Trophoblast cell (in vitro differentiated cells and primary cell): ENCODE results near the gene AGMO.

Experiments
- DNase-seq, 2 donors: peaks; one replicate each; pipeline ENCODE4 v3.0.0-alpha.2; 2016
- H2AFZ ChIP-seq: 2 replicates; pipeline ENCODE4 v1.6.1; 2013; ENCODE audit warnings: low read length, moderate library complexity, mild to moderate bottlenecking; ENCODE audit not compliant: insufficient read depth, poor library complexity
- H2AK5ac ChIP-seq: 2 replicates; pipeline ENCODE4 v1.6.1; 2013; ENCODE audit warnings: mild to moderate bottlenecking, low read length
- H2BK120ac ChIP-seq: 2 replicates; pipeline ENCODE4 v1.6.1; 2013; ENCODE audit warnings: low read length, mild to moderate bottlenecking, moderate library complexity; ENCODE audit not compliant: insufficient read depth, poor library complexity
- H2BK12ac ChIP-seq: 2 replicates; pipeline ENCODE4 v1.6.1; 2013; ENCODE audit warnings: mild to moderate bottlenecking, low read length, moderate library complexity
- H2BK5ac ChIP-seq: 2 replicates; pipeline ENCODE4 v1.6.1; 2013; ENCODE audit warnings: low read length, low read depth, moderate library complexity, mild to moderate bottlenecking; ENCODE audit not compliant: poor library complexity
- H3K14ac ChIP-seq: 2 replicates; pipeline ENCODE4 v1.6.1; 2013; ENCODE audit warnings: mild to moderate bottlenecking, low read length
- H3K18ac ChIP-seq: 2 replicates; pipeline ENCODE4 v1.6.1; 2013; ENCODE audit warnings: mild to moderate bottlenecking, low read length
- H3K23ac ChIP-seq: 2 replicates; pipeline ENCODE4 v1.6.1; 2013; ENCODE audit warnings: low read length
- H3K27ac ChIP-seq: 2 replicates; pipeline ENCODE4 v1.5.1; 2013; ENCODE audit warnings: low read depth, mild to moderate bottlenecking, inconsistent platforms, low read length, moderate library complexity
- H3K27me3 ChIP-seq: 2 replicates; pipeline ENCODE4 v1.6.1; 2013; ENCODE audit warnings: inconsistent platforms, mild to moderate bottlenecking, low read length, moderate library complexity; ENCODE audit not compliant: insufficient read depth
- H3K36me3 ChIP-seq, 2 experiments: 1 replicate in 1 of 2; 2 replicates in 1 of 2; pipeline ENCODE4 v1.6.1; 2013; ENCODE audit warnings: low read length in 2 of 2, mild to moderate bottlenecking in 2 of 2, moderate library complexity in 1 of 2; ENCODE audit not compliant: insufficient read depth in 2 of 2, control insufficient read depth in 1 of 2
- H3K4ac ChIP-seq: 2 replicates; pipeline ENCODE4 v1.6.1; 2013; ENCODE audit warnings: low read depth, mild to moderate bottlenecking, low read length, moderate library complexity
- H3K4me1 ChIP-seq, 2 experiments: 1 replicate in 1 of 2; 2 replicates in 1 of 2; pipeline ENCODE4 v1.6.1; 2013; ENCODE audit warnings: low read length in 2 of 2, mild to moderate bottlenecking in 2 of 2, moderate library complexity in 1 of 2; ENCODE audit not compliant: insufficient read depth in 2 of 2, control insufficient read depth in 1 of 2
- H3K4me2 ChIP-seq: 2 replicates; pipeline ENCODE4 v1.6.1; 2013; ENCODE audit warnings: inconsistent platforms, mild to moderate bottlenecking, low read length, moderate library complexity
- H3K4me3 ChIP-seq: 2 replicates; pipeline ENCODE4 v1.5.1; 2013; ENCODE audit warnings: mild to moderate bottlenecking, low read depth, low read length, inconsistent platforms
- H3K79me1 ChIP-seq: one replicate; pipeline ENCODE4 v1.6.1; 2013; ENCODE audit warnings: low read length
- H3K79me2 ChIP-seq: 2 replicates; pipeline ENCODE4 v1.6.1; 2013; ENCODE audit warnings: low read length, mild to moderate bottlenecking; ENCODE audit not compliant: control insufficient read depth, insufficient read depth, poor library complexity
- H3K9ac ChIP-seq: 2 replicates; pipeline ENCODE4 v1.6.1; 2013; ENCODE audit warnings: mild to moderate bottlenecking, low read length
- H3K9me3 ChIP-seq: 2 replicates; pipeline ENCODE4 v1.6.1; 2013; ENCODE audit warnings: low read depth, mild to moderate bottlenecking, control low read depth, inconsistent platforms, low read length; ENCODE audit not compliant: insufficient read depth
- H4K12ac ChIP-seq: 2 replicates; pipeline ENCODE4 v1.6.1; 2013; ENCODE audit warnings: low read depth, mild to moderate bottlenecking, low read length, moderate library complexity
- H4K8ac ChIP-seq: 2 replicates; pipeline ENCODE4 v1.6.1; 2013; ENCODE audit warnings: low read depth, mild to moderate bottlenecking, low read length, moderate library complexity
- H4K91ac ChIP-seq: one replicate; pipeline ENCODE4 v1.6.1; 2013; ENCODE audit warnings: low read depth, mild to moderate bottlenecking, low read length, moderate library complexity
- WGBS: extraction: QIAGEN DNeasy Blood & Tissue Kit; methylation state at CpG from one replicate; pipeline ENCODE4 v1.1.7; 2013; ENCODE audit warnings: missing lambda C conversion rate; ENCODE audit not compliant: insufficient read length, insufficient coverage; ENCODE audit errors: extremely low coverage; 5-methylcytosine and 5-hydroxymethylcytosine counted together

AGMO gene

DNA sequence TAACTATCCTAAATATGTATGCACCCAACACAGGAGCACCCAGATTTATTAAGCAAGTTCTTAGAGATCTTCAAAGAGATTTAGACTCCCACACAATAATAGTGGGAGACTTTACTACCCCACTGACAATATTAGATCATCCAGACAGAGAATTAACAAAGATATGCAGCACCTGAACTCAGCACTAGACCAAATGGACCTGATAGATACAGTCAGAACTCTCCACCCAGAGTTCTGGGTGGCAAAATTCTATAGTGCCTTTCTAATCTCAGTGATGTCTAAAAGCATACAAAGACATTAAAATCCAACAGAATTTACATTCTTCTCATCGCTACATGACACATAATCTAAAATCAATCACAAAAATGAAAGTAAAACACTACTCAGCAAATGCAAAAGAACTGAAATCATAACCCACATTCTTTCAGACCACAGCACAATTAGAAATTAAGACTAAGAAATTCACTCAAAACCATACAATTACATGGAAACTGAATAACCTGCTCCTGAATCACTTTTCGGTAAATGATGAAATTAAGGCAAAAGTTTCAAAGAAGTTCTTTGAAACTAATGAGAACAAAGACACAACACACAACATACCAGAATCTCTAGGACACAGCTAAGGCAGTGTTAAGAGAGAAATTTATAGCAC, 183.2 kb downstream of the AGMO start:
- Histone ChIP-seq H2AK5ac (no peak overlapping the region), H3K27ac (no peak overlapping the region), H3K9me3 (no peaks in the 10 kb centered on the region), H2AFZ (no peak overlapping the region), H2BK120ac (no peak overlapping the region), H3K9ac (no peak overlapping the region), H3K79me2 (no peaks in the 10 kb centered on the region), H2BK12ac (no peak overlapping the region), H3K27me3 (no peaks in the 10 kb centered on the region), H3K4me2 (no peak overlapping the region), H3K4ac (no peak overlapping the region), H3K18ac (no peak overlapping the region), H2BK5ac (no peak overlapping the region), H3K36me3 (no peaks in the 10 kb centered on the region), H3K4me3 (no peak overlapping the region), H4K8ac (no peak overlapping the region), H3K79me1 (no peaks in the 10 kb centered on the region), H4K12ac (no peak overlapping the region), H3K4me1 (no peaks in the 10 kb centered on the region), H3K23ac (no peak overlapping the region), H3K14ac (no peak overlapping the region), H4K91ac (no peak overlapping the region)
- WGBS: no CpG with 5 or more reads among the region's 2 CpGs
- DNase-seq: no peak

DNA sequence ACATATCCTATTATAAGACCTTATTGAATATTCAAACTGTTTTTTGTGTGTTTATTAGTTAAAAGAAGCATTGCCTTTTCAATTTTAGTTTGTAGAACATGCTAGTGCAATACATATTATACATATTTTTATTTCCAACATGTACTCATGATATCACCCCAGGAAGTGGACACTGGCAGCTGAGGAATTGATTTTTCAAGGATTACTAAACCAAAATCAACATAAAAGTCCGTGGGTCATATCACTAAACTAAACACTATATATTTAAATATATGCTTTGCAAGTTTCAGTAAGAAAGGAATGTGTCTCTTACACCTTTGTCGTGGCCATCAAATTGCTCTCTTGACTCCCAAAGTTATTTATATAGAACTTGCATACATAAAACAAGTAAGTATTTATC, 185.2 kb downstream of the AGMO start:
- H3K4me1 ChIP-seq: no peaks in the 10 kb centered on the region
- H3K79me2 ChIP-seq: no peaks in the 10 kb centered on the region
- no peak overlapping the region for H4K12ac ChIP-seq
- H3K9ac ChIP-seq: no peak overlapping the region
- no peak overlapping the region for H3K4me3 ChIP-seq
- H3K79me1 ChIP-seq: no peaks in the 10 kb centered on the region
- H3K27ac ChIP-seq: no peak overlapping the region
- WGBS: no CpG with 5 or more reads among the region's 2 CpGs
- H4K91ac ChIP-seq: no peak overlapping the region
- no peaks in the 10 kb centered on the region for H3K36me3 ChIP-seq
- no peak overlapping the region for H2BK5ac ChIP-seq
- no peak overlapping the region for H3K23ac ChIP-seq
- no peak for DNase-seq
- H4K8ac ChIP-seq: no peak overlapping the region
- no peak overlapping the region for H2BK120ac ChIP-seq
- H2AK5ac ChIP-seq: no peak overlapping the region
- no peak overlapping the region for H3K4ac ChIP-seq
- no peak overlapping the region for H2BK12ac ChIP-seq
- H3K4me2 ChIP-seq: no peak overlapping the region
- no peak overlapping the region for H3K18ac ChIP-seq
- H2AFZ ChIP-seq: no peak overlapping the region
- no peaks in the 10 kb centered on the region for H3K9me3 ChIP-seq
- no peak overlapping the region for H3K14ac ChIP-seq
- no peaks in the 10 kb centered on the region for H3K27me3 ChIP-seq

- H3K9ac ChIP-seq: no peak overlapping the region
- H3K14ac ChIP-seq: no peak overlapping the region
- H3K4me3 ChIP-seq: no peak overlapping the region
- no peak overlapping the region for H3K4ac ChIP-seq
- H3K4me2 ChIP-seq: no peak overlapping the region
- no peak overlapping the region for H3K18ac ChIP-seq
- no peak for DNase-seq
- no peaks in the 10 kb centered on the region for H3K27me3 ChIP-seq
- H4K8ac ChIP-seq: no peak overlapping the region
- no peak overlapping the region for H4K12ac ChIP-seq
- no peak overlapping the region for H4K91ac ChIP-seq
- no peak overlapping the region for H2BK5ac ChIP-seq
- no peaks in the 10 kb centered on the region for H3K4me1 ChIP-seq
- no peak overlapping the region for H2BK12ac ChIP-seq
- H2BK120ac ChIP-seq: no peak overlapping the region
- H2AK5ac ChIP-seq: no peak overlapping the region
- H3K79me1 ChIP-seq: no peaks in the 10 kb centered on the region
- no peaks in the 10 kb centered on the region for H3K9me3 ChIP-seq
- no CpG with 5 or more reads among the region's 1 CpG for WGBS
- H2AFZ ChIP-seq: no peak overlapping the region
- H3K36me3 ChIP-seq: no peaks in the 10 kb centered on the region
- no peak overlapping the region for H3K23ac ChIP-seq
- H3K79me2 ChIP-seq: no peaks in the 10 kb centered on the region
- no peak overlapping the region for H3K27ac ChIP-seq
These were observed 191.4 kb downstream of the AGMO start for GRCh38 chr7:15370441-15370840.

DNA sequence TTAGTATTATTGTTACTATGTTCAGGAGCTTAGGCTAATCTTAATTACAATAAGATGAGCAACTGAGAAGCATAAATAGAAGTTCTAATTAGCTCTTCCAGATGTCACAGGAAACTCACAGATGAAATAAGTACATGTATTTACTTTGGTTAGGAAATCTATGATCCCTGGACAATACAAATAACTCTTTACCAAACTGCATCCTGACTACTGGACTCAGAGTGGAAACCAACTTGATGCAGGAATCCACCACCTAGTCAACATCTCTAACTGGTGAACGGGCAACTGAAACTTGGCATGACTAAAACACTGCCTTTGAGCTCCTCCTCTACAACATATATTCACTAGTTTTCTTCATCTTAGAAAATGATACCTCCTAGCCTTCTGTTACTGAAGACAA, 193.2 kb downstream of the AGMO start:
- H2BK5ac ChIP-seq: no peak overlapping the region
- H4K91ac ChIP-seq: no peak overlapping the region
- no peak overlapping the region for H3K9ac ChIP-seq
- H3K27ac ChIP-seq: no peak overlapping the region
- no peak overlapping the region for H4K8ac ChIP-seq
- no peak for DNase-seq
- no peaks in the 10 kb centered on the region for H3K79me1 ChIP-seq
- no peaks in the 10 kb centered on the region for H3K36me3 ChIP-seq
- no peak overlapping the region for H2BK12ac ChIP-seq
- no peak overlapping the region for H3K4me3 ChIP-seq
- no peak overlapping the region for H3K4ac ChIP-seq
- H2AK5ac ChIP-seq: no peak overlapping the region
- H3K9me3 ChIP-seq: no peaks in the 10 kb centered on the region
- H3K23ac ChIP-seq: no peak overlapping the region
- no peak overlapping the region for H3K18ac ChIP-seq
- H4K12ac ChIP-seq: no peak overlapping the region
- no peak overlapping the region for H3K14ac ChIP-seq
- H3K4me1 ChIP-seq: no peaks in the 10 kb centered on the region
- H3K27me3 ChIP-seq: no peaks in the 10 kb centered on the region
- no peak overlapping the region for H2AFZ ChIP-seq
- no CpG with 5 or more reads among the region's 1 CpG for WGBS
- no peaks in the 10 kb centered on the region for H3K79me2 ChIP-seq
- no peak overlapping the region for H2BK120ac ChIP-seq
- H3K4me2 ChIP-seq: no peak overlapping the region
